ENCODE measurements around the gene NAGK.

Gene NAGK

DNA sequence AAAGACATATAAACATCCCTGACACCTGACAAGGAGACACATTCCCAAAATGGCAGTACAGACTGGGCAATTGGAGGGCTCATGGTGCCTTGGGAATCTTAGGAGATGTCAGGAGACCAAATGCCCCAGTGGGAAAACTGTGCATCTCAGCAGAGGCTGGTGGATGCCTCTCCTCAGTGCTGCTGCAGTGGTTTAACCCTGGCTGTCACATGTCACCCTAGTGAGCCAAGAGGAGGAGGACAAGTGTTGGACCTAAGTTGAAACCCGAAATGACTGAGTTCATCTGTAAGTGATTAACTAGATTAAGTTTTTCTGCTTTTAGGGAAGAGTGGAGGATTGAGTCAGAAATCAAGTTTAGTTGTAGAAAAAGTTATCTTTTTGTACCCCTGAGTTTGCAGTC lies 5.2 kb upstream of the NAGK start:
- DNase-seq (ENCODE audit: low spot score), result no peak
- in situ Hi-C loops (cut with MboI; ENCODE audit: low sequenced_read_pairs, unreplicated experiment), result no loop called here
- TF ChIP-seq, protein P1, sequence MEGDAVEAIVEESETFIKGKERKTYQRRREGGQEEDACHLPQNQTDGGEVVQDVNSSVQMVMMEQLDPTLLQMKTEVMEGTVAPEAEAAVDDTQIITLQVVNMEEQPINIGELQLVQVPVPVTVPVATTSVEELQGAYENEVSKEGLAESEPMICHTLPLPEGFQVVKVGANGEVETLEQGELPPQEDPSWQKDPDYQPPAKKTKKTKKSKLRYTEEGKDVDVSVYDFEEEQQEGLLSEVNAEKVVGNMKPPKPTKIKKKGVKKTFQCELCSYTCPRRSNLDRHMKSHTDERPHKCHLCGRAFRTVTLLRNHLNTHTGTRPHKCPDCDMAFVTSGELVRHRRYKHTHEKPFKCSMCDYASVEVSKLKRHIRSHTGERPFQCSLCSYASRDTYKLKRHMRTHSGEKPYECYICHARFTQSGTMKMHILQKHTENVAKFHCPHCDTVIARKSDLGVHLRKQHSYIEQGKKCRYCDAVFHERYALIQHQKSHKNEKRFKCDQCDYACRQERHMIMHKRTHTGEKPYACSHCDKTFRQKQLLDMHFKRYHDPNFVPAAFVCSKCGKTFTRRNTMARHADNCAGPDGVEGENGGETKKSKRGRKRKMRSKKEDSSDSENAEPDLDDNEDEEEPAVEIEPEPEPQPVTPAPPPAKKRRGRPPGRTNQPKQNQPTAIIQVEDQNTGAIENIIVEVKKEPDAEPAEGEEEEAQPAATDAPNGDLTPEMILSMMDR (IDR thresholded peaks at IDR 0.05; ENCODE audit: borderline replicate concordance, control extremely low read depth, extremely low read depth, insufficient read depth, missing control alignments), result no peak

- in situ Hi-C loops (cut with MboI; ENCODE audit: low sequenced_read_pairs, unreplicated experiment), result no loop called here
These were observed 4.3 kb upstream of the NAGK start for GRCh38 chr2:71064110-71064611.

DNA sequence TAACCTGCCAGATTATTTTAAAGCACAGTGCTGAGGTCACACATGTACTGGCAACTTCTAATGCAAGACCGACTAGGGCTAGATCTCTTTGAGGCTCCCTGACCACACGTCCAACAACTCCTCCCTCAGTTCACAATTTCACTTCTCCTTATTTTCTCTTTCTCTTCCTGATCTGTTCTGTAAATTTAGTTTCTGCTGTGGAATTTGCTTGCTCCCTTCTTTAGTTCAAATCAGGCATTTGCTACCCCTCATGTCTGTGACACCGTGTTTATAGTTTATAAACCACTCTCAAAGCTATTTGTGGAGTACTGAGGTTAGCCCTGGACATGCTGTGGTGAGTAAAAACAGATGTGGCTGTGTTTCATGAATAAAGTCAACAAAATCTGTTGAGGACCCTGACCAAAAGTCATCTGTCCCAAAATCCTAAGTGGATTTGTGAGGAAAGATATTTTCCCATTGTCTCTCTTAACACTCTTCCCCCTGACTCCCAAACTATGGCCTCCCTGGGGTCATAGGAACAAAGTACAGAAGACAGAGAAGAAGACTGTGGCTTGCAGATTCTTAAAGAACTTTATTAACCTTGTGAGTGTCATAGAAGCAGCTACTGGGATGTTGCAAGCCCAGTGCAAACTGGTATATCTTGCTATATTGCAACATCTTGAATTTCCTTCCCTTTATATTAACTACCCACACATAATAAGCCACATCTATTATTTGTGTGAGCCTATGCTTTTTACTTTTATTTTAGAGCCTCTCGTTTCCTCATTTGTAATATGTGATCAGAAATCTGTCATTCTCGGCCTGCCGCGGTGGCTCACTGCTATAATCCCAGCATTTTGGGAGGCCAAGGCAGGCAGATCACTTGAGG lies 3.5 kb upstream of the NAGK start:
- peak; percentile 52 for DNase-seq (ENCODE audit: low spot score)

More at GRCh38 chr2:71064110-71064611, 4.3 kb upstream of the NAGK start:
- peak; percentile 57 for DNase-seq (ENCODE audit: low spot score)
- TF ChIP-seq, protein P1 (IDR thresholded peaks at IDR 0.05; ENCODE audit: borderline replicate concordance, control extremely low read depth, extremely low read depth, insufficient read depth, missing control alignments), result no peak

GRCh38 chr2:71066856-71067255 lies 1.6 kb upstream of the NAGK start:
- in situ Hi-C loops (cut with MboI; ENCODE audit: low sequenced_read_pairs, unreplicated experiment), result no loop called here
- no peak for DNase-seq (ENCODE audit: low spot score)
- TF ChIP-seq, protein P1 (IDR thresholded peaks at IDR 0.05; ENCODE audit: borderline replicate concordance, control extremely low read depth, extremely low read depth, insufficient read depth, missing control alignments), result no peak

More for the DNA sequence above, 3.5 kb upstream of the NAGK start:
- TF ChIP-seq, protein P1 (IDR thresholded peaks at IDR 0.05; ENCODE audit: borderline replicate concordance, control extremely low read depth, extremely low read depth, insufficient read depth, missing control alignments), result no peak
- in situ Hi-C loops (cut with MboI; ENCODE audit: low sequenced_read_pairs, unreplicated experiment), result no loop called here

GRCh38 chr2:71067567-71068217 lies 756 bp upstream of the NAGK start:
- peak; percentile 21 for DNase-seq (ENCODE audit: low spot score)
- in situ Hi-C loops (cut with MboI; ENCODE audit: low sequenced_read_pairs, unreplicated experiment), result no loop called here
- TF ChIP-seq, protein P1 (IDR thresholded peaks at IDR 0.05; ENCODE audit: borderline replicate concordance, control extremely low read depth, extremely low read depth, insufficient read depth, missing control alignments), result no peak

- DNase-seq (ENCODE audit: low spot score), result no peak
- TF ChIP-seq, protein P1 (IDR thresholded peaks at IDR 0.05; ENCODE audit: borderline replicate concordance, control extremely low read depth, extremely low read depth, insufficient read depth, missing control alignments), result no peak
- in situ Hi-C loops (cut with MboI; ENCODE audit: low sequenced_read_pairs, unreplicated experiment), result no loop called here
These were observed 928 bp downstream of the NAGK start for GRCh38 chr2:71069376-71069775.
